GM12878 (cell line): ENCODE data around the gene ANKRD11. TPM values are rescaled to one million over a fixed set of nuclear protein-coding genes. Genes with fewer than 3 reads are reported as not detected.

Experiments
- ATAC-seq: fragments of 200-7000 bp; cut with Tn5 transposase; 3 replicates; pipeline ENCODE4 v1.9.1; 2020; ENCODE audit warnings: mild to moderate bottlenecking, moderate library complexity
- BruUV-seq: library from RNA; stranded (reverse); fragments of 400-500 nt; replicated peaks from 2 replicates; lab custom pipeline; 2021; lab: Mats Ljungman, UMichigan
- CTCF ChIA-PET: fragments of 300-600 bp; sonication (Branson Sonifier 250); formaldehyde crosslinking; extraction: SDS; loops from one replicate; lab custom pipeline; 2021; ENCODE audit warnings: inconsistent platforms; lab: Yijun Ruan, JAX
- POLR2A ChIA-PET: fragments of 350-600 bp; formaldehyde crosslinking; extraction: SDS; loops from one replicate; lab custom pipeline; 2021; ENCODE audit warnings: inconsistent platforms; lab: Charles Lee
- RAD21 ChIA-PET: fragments of 300-600 bp; sonication (Branson Sonifier 250); formaldehyde crosslinking; loops from one replicate; lab custom pipeline; 2023; ENCODE audit warnings: antibody characterized with exemption; ENCODE audit not compliant: unreplicated experiment; lab: Charles Lee
- SMC1A ChIA-PET: fragments of 300-600 bp; sonication (Branson Sonifier 250); formaldehyde crosslinking; loops from one replicate; lab custom pipeline; 2023; ENCODE audit not compliant: unreplicated experiment, uncharacterized antibody; lab: Charles Lee
- DNase-seq: peaks from one replicate; pipeline ENCODE4 v3.0.0-alpha.2; 2011; ENCODE audit warnings: low read depth, low spot score
- FAIRE-seq: peaks from 3 replicates; lab custom pipeline; 2011; peaks lifted over from hg19 to GRCh38; lab: Jason Lieb, UNC
- H2AFZ ChIP-seq: 2 replicates; pipeline ENCODE4 v1.6.0; 2011; ENCODE audit warnings: low read depth, low read length, control low read depth; ENCODE audit not compliant: control insufficient read depth
- H3K27ac ChIP-seq: 2 replicates; pipeline ENCODE4 v1.5.1; 2011; ENCODE audit warnings: control low read depth; ENCODE audit not compliant: control insufficient read depth, insufficient read depth
- H3K27me3 ChIP-seq, 2 experiments: replicated peaks in 1 of 2; 2 replicates each; pipeline versions ENCODE4 v1.6.0 to v1.6.1; 2011; ENCODE audit warnings: low read length in 1 of 2; ENCODE audit not compliant: control insufficient read depth in 2 of 2, insufficient read depth in 2 of 2
- H3K36me3 ChIP-seq, 2 experiments: 2 replicates each; pipeline ENCODE4 v1.5.1; 2011; ENCODE audit warnings: low read length in 1 of 2; ENCODE audit not compliant: control insufficient read depth in 2 of 2, insufficient read depth in 2 of 2
- H3K4me1 ChIP-seq: 2 replicates; pipeline ENCODE4 v1.6.1; 2011; ENCODE audit warnings: mild to moderate bottlenecking, low read length, moderate library complexity, mixed read lengths; ENCODE audit not compliant: control insufficient read depth, insufficient read depth
- H3K4me2 ChIP-seq: 2 replicates; pipeline ENCODE4 v1.6.0; 2011; ENCODE audit warnings: control low read depth; ENCODE audit not compliant: control insufficient read depth, insufficient read depth
- H3K4me3 ChIP-seq: fragments of 200-600 bp; sonication (generic); 2 replicates; pipeline ENCODE4 v1.5.1; 2016
- H3K79me2 ChIP-seq: 2 replicates; pipeline ENCODE4 v1.6.0; 2011; ENCODE audit warnings: low read length; ENCODE audit not compliant: control insufficient read depth, insufficient read depth
- H3K9ac ChIP-seq: 2 replicates; pipeline ENCODE4 v1.8.0; 2011; ENCODE audit warnings: low read length, control low read depth, mixed read lengths; ENCODE audit not compliant: control insufficient read depth, insufficient read depth
- H3K9me3 ChIP-seq: replicated peaks from 3 replicates; pipeline ENCODE4 v1.5.1; 2011; ENCODE audit warnings: mild to moderate bottlenecking, low read length; ENCODE audit not compliant: control insufficient read depth, insufficient read depth
- H4K20me1 ChIP-seq: 2 replicates; pipeline ENCODE4 v1.6.0; 2011; ENCODE audit not compliant: control insufficient read depth, insufficient read depth
- BHLHE40 ChIP-seq, 2 experiments: fragments of 450-650 bp in 1 of 2; IDR thresholded peaks; 2 replicates each; pipeline ENCODE4 v1.6.1; 2011 to 2017; ENCODE audit warnings: low read depth in 2 of 2, borderline replicate concordance in 1 of 2, improper control_type of control experiment in 1 of 2, low read length in 1 of 2, mild to moderate bottlenecking in 1 of 2
- EP300 ChIP-seq, 2 experiments: fragments of 150-350 bp in 1 of 2; IDR thresholded peaks; 2 replicates each; pipeline ENCODE4 v1.6.1; 2011 to 2012; ENCODE audit warnings: low read depth in 2 of 2, low read length in 2 of 2, borderline replicate concordance in 1 of 2, improper control_type of control experiment in 1 of 2, inconsistent platforms in 1 of 2; ENCODE audit not compliant: control insufficient read depth in 1 of 2
- IKZF1 ChIP-seq: fragments of 450-650 bp; conservative IDR thresholded peaks from 2 replicates; pipeline ENCODE4 v1.6.1; 2017; ENCODE audit warnings: antibody characterized with exemption, mild to moderate bottlenecking
- MYC ChIP-seq: IDR thresholded peaks from 2 replicates; pipeline ENCODE4 v1.6.1; 2011; ENCODE audit warnings: mild to moderate bottlenecking, low read length, moderate library complexity, inconsistent platforms; ENCODE audit not compliant: insufficient read depth, insufficient replicate concordance, insufficient read length, severe bottlenecking
- RUNX3 ChIP-seq: IDR thresholded peaks from 2 replicates; pipeline ENCODE4 v1.6.1; 2012; ENCODE audit warnings: low read length, inconsistent platforms
- SIX5 ChIP-seq: IDR thresholded peaks from 2 replicates; pipeline ENCODE4 v1.6.1; 2011; ENCODE audit warnings: mild to moderate bottlenecking, low read depth, low read length, moderate library complexity; ENCODE audit not compliant: severe bottlenecking
- ZNF384 ChIP-seq: IDR thresholded peaks from 2 replicates; pipeline ENCODE4 v1.6.1; 2012; ENCODE audit warnings: low read depth, mild to moderate bottlenecking, low read length, improper control_type of control experiment, borderline replicate concordance
- WGBS: methylation state at CpG from one replicate; pipeline ENCODE4 v1.1.6; 2016; ENCODE audit warnings: low lambda C conversion rate; ENCODE audit not compliant: insufficient replicate concordance, insufficient coverage; ENCODE audit errors: missing lambda C conversion rate; 5-methylcytosine and 5-hydroxymethylcytosine counted together
- in situ Hi-C: fragments of 300-500 bp; cut with MboI; formaldehyde crosslinking; loops from 9 replicates; pipeline ENCODE4 v1.14.3; 2018; ENCODE audit warnings: mixed read lengths
- intact Hi-C: fragments of 100-400 bp; cut with micrococcal nuclease; formaldehyde crosslinking; loops from one replicate; pipeline ENCODE4 v1.14.2; 2022; ENCODE audit not compliant: unreplicated experiment
- polyA plus RNA-seq, 11 experiments: library from polyadenylated mRNA; depleted of rRNA in 4 of 11; unstranded in 6 of 11; stranded (reverse) in 5 of 11; fragments of >200 nt; fragmentation: Nextera tagmentation in 4 of 11; fragmentation: Illumina TruSeq in 1 of 11; extraction: Ambion mirVana in 4 of 11; extraction: Trizol in 1 of 11; gene quantifications; 1 replicate in 1 of 11; 2 replicates in 10 of 11; pipeline versions ENCODE4 v1.2.1 to v1.2.3, GENCODE V29; 2011 to 2016; ENCODE audit warnings: inconsistent platforms in 2 of 11, missing spikeins in 2 of 11, low read depth in 1 of 11
- total RNA-seq, 4 experiments: library from RNA; depleted of rRNA in 3 of 4; stranded (reverse); fragments of >200 nt in 3 of 4; fragmentation: Illumina TruSeq in 1 of 4; extraction: Trizol in 1 of 4; gene quantifications; 2 replicates each; pipeline versions ENCODE4 v1.2.1 to v1.2.3, GENCODE V29; 2013 to 2021
- TF ChIP-seq, protein P1 (sequence below): IDR thresholded peaks from 2 replicates; pipeline ENCODE4 v1.6.1; 2012; ENCODE audit warnings: improper control_type of control experiment, low read depth, low read length; ENCODE audit not compliant: insufficient replicate concordance
- TF ChIP-seq, protein P2 (sequence below): fragments of 450-650 bp; IDR thresholded peaks from 2 replicates; pipeline ENCODE4 v1.6.1; 2017; ENCODE audit warnings: low read depth, mild to moderate bottlenecking, moderate library complexity

Gene ANKRD11
- total and polyA plus RNA-seq, 10 of the 15 experiments (the other 5 are each of a cell fraction or from before 2014, with no cell fraction given), result 5.1 to 103 (median 27.4) TPM

DNA sequence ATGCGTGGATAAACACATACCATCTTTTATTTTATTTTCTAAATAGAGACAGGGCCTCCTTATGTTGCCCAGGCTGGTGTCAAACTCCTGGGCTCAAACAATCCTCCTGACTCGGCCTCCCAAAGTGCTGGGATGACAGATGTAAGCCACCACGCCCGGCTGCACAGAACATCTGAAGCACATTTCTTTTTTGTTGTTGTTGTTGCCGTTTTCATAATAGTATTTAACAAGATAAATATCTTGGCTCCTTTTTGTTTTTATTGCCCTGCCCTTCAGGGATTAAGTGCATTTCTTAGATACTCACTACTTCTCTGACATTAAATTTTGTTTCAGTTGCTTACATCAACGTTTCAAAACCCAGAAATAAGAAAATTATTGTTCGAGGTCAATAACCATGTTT is 37.4 kb downstream of the ANKRD11 start (continued):
- TF ChIP-seq, protein P1, sequence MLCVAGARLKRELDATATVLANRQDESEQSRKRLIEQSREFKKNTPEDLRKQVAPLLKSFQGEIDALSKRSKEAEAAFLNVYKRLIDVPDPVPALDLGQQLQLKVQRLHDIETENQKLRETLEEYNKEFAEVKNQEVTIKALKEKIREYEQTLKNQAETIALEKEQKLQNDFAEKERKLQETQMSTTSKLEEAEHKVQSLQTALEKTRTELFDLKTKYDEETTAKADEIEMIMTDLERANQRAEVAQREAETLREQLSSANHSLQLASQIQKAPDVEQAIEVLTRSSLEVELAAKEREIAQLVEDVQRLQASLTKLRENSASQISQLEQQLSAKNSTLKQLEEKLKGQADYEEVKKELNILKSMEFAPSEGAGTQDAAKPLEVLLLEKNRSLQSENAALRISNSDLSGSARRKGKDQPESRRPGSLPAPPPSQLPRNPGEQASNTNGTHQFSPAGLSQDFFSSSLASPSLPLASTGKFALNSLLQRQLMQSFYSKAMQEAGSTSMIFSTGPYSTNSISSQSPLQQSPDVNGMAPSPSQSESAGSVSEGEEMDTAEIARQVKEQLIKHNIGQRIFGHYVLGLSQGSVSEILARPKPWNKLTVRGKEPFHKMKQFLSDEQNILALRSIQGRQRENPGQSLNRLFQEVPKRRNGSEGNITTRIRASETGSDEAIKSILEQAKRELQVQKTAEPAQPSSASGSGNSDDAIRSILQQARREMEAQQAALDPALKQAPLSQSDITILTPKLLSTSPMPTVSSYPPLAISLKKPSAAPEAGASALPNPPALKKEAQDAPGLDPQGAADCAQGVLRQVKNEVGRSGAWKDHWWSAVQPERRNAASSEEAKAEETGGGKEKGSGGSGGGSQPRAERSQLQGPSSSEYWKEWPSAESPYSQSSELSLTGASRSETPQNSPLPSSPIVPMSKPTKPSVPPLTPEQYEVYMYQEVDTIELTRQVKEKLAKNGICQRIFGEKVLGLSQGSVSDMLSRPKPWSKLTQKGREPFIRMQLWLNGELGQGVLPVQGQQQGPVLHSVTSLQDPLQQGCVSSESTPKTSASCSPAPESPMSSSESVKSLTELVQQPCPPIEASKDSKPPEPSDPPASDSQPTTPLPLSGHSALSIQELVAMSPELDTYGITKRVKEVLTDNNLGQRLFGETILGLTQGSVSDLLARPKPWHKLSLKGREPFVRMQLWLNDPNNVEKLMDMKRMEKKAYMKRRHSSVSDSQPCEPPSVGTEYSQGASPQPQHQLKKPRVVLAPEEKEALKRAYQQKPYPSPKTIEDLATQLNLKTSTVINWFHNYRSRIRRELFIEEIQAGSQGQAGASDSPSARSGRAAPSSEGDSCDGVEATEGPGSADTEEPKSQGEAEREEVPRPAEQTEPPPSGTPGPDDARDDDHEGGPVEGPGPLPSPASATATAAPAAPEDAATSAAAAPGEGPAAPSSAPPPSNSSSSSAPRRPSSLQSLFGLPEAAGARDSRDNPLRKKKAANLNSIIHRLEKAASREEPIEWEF, result no peak
- no peak for TF ChIP-seq SIX5
- TF ChIP-seq, all 136 proteins: peak for 0

- no TSS peak for BruUV-seq
- H2AFZ ChIP-seq, result no peak overlapping the region
- DNase-seq (no peak), FAIRE-seq (no peak), ATAC-seq (peak; percentile 66)
- peaks cover 28% of the 10 kb centered on the region for H4K20me1 ChIP-seq
- ChIA-PET SMC1A (interaction anchor here (0.9 to 2.1 kb wide), 2 partner anchors 25 to 29 kb away, joined by 3 to 5 read pairs; no protein-coding TSS in a partner anchor), POLR2A (interaction anchor here (0.7 kb wide), 1 partner anchor 130 kb away, joined by 6 read pairs; no protein-coding TSS in a partner anchor), RAD21 (interaction anchor here (0.8 to 0.9 kb wide), 2 partner anchors 29 to 33 kb away, joined by 3 read pairs; no protein-coding TSS in a partner anchor), CTCF (no interaction called here)
- WGBS, result 66% methylated on average over 4 of the region's 4 CpGs
- intact Hi-C loops (no loop called here), in situ Hi-C loops (no loop called here)
- H3K27me3 ChIP-seq, result no peaks in the 10 kb centered on the region
- no peak overlapping the region for H3K27ac ChIP-seq
- H3K9me3 ChIP-seq, result no peaks in the 10 kb centered on the region; the same call in 2 of the 3 replicates
- H3K4me1 ChIP-seq, result peaks cover 58% of the 10 kb centered on the region
- no peak overlapping the region for H3K4me3 ChIP-seq
- H3K79me2 ChIP-seq, result peaks cover 88% of the 10 kb centered on the region
- H3K36me3 ChIP-seq, result no peaks in the 10 kb centered on the region
- 0 out of 2 replicates have a peak, but pooled peaks have one; percentile 26 for TF ChIP-seq IKZF1
- TF ChIP-seq RUNX3, result peak; percentile 67
- TF ChIP-seq, protein P2, sequence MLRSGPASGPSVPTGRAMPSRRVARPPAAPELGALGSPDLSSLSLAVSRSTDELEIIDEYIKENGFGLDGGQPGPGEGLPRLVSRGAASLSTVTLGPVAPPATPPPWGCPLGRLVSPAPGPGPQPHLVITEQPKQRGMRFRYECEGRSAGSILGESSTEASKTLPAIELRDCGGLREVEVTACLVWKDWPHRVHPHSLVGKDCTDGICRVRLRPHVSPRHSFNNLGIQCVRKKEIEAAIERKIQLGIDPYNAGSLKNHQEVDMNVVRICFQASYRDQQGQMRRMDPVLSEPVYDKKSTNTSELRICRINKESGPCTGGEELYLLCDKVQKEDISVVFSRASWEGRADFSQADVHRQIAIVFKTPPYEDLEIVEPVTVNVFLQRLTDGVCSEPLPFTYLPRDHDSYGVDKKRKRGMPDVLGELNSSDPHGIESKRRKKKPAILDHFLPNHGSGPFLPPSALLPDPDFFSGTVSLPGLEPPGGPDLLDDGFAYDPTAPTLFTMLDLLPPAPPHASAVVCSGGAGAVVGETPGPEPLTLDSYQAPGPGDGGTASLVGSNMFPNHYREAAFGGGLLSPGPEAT, result no peak
- no peak for TF ChIP-seq MYC
- TF ChIP-seq ZNF384, result peak; percentile 18; the same call in 1 of the 2 replicates
- TF ChIP-seq BHLHE40 (IDR thresholded peaks at IDR 0.05; ENCODE audit: borderline replicate concordance in 1 of 2, low read depth in 2 of 2, low read length in 1 of 2), result peak in 1 of 2 experiments; percentile 20; a peak in 1 of 4 replicates
- TF ChIP-seq EP300 (IDR thresholded peaks at IDR 0.05; ENCODE audit: borderline replicate concordance in 1 of 2, control insufficient read depth in 1 of 2, low read depth in 2 of 2, low read length in 2 of 2), result no peak
- H3K9ac ChIP-seq, result no peak overlapping the region
- H3K4me2 ChIP-seq, result peak overlapping the region; percentile 38; the same call in 1 of the 2 replicates
These were observed 38.1 kb downstream of the ANKRD11 start for GRCh38 chr16:89452241-89452640.
